ENCODE results near the gene BPNT1.

BPNT1 gene

GRCh38 chr1:220011620-220012019, 78.0 kb downstream of the BPNT1 start:
- Histone ChIP-seq H3K36me3 (peaks cover 53% of the 10 kb centered on the region), H3K4me3 (ENCODE audit: low read depth in 1 of 2, low read length in 1 of 2) (no peak overlapping the region), H3K4me1 (ENCODE audit: control insufficient read depth in 1 of 2, insufficient read depth in 1 of 2, low read depth in 1 of 2, low read length in 1 of 2) (no peaks in the 10 kb centered on the region), H3K27ac (no peak overlapping the region), H3K27me3 (no peaks in the 10 kb centered on the region), H3K9me3 (no peaks in the 10 kb centered on the region)
- TF ChIP-seq, protein P1, sequence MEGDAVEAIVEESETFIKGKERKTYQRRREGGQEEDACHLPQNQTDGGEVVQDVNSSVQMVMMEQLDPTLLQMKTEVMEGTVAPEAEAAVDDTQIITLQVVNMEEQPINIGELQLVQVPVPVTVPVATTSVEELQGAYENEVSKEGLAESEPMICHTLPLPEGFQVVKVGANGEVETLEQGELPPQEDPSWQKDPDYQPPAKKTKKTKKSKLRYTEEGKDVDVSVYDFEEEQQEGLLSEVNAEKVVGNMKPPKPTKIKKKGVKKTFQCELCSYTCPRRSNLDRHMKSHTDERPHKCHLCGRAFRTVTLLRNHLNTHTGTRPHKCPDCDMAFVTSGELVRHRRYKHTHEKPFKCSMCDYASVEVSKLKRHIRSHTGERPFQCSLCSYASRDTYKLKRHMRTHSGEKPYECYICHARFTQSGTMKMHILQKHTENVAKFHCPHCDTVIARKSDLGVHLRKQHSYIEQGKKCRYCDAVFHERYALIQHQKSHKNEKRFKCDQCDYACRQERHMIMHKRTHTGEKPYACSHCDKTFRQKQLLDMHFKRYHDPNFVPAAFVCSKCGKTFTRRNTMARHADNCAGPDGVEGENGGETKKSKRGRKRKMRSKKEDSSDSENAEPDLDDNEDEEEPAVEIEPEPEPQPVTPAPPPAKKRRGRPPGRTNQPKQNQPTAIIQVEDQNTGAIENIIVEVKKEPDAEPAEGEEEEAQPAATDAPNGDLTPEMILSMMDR (IDR thresholded peaks at IDR 0.05) = no peak
